GM12874 (cell line): ENCODE results near the gene UNC13B.

Source experiments
- TF ChIP-seq, protein P1 (sequence below): IDR thresholded peaks from 2 replicates; pipeline ENCODE4 v1.5.1; 2011; ENCODE audit warnings: low read depth, mild to moderate bottlenecking, control low read depth, low read length, moderate library complexity; ENCODE audit not compliant: insufficient read depth

The UNC13B gene

GRCh38 chr9:35269919-35270318 lies 108.1 kb downstream of the UNC13B start:
- TF ChIP-seq, protein P1, sequence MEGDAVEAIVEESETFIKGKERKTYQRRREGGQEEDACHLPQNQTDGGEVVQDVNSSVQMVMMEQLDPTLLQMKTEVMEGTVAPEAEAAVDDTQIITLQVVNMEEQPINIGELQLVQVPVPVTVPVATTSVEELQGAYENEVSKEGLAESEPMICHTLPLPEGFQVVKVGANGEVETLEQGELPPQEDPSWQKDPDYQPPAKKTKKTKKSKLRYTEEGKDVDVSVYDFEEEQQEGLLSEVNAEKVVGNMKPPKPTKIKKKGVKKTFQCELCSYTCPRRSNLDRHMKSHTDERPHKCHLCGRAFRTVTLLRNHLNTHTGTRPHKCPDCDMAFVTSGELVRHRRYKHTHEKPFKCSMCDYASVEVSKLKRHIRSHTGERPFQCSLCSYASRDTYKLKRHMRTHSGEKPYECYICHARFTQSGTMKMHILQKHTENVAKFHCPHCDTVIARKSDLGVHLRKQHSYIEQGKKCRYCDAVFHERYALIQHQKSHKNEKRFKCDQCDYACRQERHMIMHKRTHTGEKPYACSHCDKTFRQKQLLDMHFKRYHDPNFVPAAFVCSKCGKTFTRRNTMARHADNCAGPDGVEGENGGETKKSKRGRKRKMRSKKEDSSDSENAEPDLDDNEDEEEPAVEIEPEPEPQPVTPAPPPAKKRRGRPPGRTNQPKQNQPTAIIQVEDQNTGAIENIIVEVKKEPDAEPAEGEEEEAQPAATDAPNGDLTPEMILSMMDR, result no peak

- TF ChIP-seq, protein P1, result no peak
Measured at GRCh38 chr9:35271637-35272036, 109.8 kb downstream of the UNC13B start.

DNA sequence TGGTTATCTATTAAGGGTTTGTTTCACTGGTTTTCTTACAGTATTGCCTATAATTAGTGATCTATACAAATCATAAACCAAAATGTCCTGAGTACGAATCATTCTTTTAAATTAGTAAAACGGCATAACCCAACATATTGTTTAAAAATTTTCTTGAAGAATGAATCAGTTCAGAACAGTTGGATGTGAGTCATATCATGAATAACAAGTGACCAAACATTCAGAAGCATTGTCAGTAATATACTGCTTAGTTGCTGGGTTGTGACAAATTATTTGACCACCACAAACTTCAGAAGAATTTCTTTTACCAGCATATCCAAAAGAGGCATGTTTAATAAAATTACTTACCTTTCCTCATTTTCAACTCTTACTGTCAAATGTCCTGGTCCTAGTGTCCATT lies 111.2 kb downstream of the UNC13B start:
- TF ChIP-seq, protein P1, result no peak

- TF ChIP-seq, protein P1, result no peak
Measured at GRCh38 chr9:35273591-35273990, 111.8 kb downstream of the UNC13B start.

GRCh38 chr9:35274993-35275392 lies 113.2 kb downstream of the UNC13B start:
- TF ChIP-seq, protein P1, result no peak

GRCh38 chr9:35277171-35277520 lies 115.3 kb downstream of the UNC13B start:
- TF ChIP-seq, protein P1, result no peak

DNA sequence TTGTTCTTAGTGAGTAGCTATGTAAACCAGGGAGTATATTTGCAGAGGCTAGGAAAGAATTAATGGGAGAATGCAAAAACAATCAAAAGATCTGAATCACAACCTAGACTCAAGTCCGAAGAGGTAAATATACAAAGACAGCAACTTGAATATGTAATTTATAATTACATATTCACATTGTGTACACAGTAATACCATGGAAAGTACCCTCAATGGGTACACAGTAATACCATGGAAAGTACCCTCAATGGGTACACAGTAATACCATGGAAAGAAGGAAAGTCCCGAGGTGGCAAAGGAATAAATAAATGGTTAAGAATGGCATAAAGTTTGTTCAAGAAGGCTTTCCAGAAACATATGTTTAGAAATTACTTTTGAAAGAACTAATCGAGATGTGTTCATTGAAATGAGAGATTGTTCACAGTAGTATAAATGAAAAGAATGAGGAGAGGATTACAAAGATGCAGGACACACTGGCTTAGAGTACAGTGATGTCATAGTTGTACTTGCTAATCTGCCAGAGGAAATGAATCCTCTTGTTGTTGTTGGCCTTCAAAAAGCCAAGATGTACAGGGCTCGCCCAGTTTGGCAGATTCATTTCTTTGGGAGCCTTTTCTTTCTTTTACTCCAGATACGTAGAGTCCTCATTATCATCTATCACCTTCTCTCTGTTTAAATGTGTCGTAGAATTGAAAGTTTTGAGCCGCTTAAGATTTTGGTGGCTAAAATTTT lies 116.0 kb downstream of the UNC13B start:
- TF ChIP-seq, protein P1, result no peak
